H1 (cell line): Measurements from ENCODE around the gene MED6. TPM values are rescaled to one million over a fixed set of nuclear protein-coding genes. Genes with fewer than 3 reads are reported as not detected.

Experiments
- CTCF ChIA-PET: fragments of 300-600 bp; sonication (Branson Sonifier 250); formaldehyde crosslinking; loops from one replicate; lab custom pipeline; 2021; ENCODE audit not compliant: partially characterized antibody; lab: Charles Lee
- POLR2A ChIA-PET: fragments of 300-600 bp; sonication (Branson Sonifier 250); formaldehyde crosslinking; loops from one replicate; lab custom pipeline; 2021; ENCODE audit warnings: inconsistent platforms; ENCODE audit not compliant: partially characterized antibody; lab: Charles Lee
- DNase-seq, 2 experiments: peaks; one replicate each; pipeline versions ENCODE4 v3.0.0 to v3.0.0-alpha.2; 2010 to 2022; ENCODE audit warnings: low spot score in 2 of 2, low read depth in 1 of 2, mixed read lengths in 1 of 2
- FAIRE-seq: peaks from 2 replicates; lab custom pipeline; 2011; peaks lifted over from hg19 to GRCh38; lab: Jason Lieb, UNC
- H2AFZ ChIP-seq: 2 replicates; pipeline ENCODE4 v1.8.1; 2012; ENCODE audit warnings: low read length, inconsistent platforms
- H2AK5ac ChIP-seq: 2 replicates; pipeline ENCODE4 v1.6.1; 2013; ENCODE audit warnings: low read depth, low read length
- H2BK120ac ChIP-seq: replicated peaks from 2 replicates; pipeline ENCODE3; 2013; ENCODE audit warnings: low read depth, low read length, inconsistent platforms
- H2BK12ac ChIP-seq: 2 replicates; pipeline ENCODE4 v1.6.1; 2013; ENCODE audit warnings: low read depth, low read length
- H2BK15ac ChIP-seq: 2 replicates; pipeline ENCODE4 v1.6.1; 2013; ENCODE audit warnings: low read length
- H2BK20ac ChIP-seq: 2 replicates; pipeline ENCODE4 v1.6.1; 2013; ENCODE audit warnings: low read length
- H2BK5ac ChIP-seq: 2 replicates; pipeline ENCODE4 v1.6.1; 2013; ENCODE audit warnings: low read depth, low read length
- H3K14ac ChIP-seq: 2 replicates; pipeline ENCODE4 v1.6.1; 2013; ENCODE audit warnings: inconsistent platforms; ENCODE audit not compliant: insufficient read length
- H3K18ac ChIP-seq: 2 replicates; pipeline ENCODE4 v1.6.1; 2013; ENCODE audit warnings: low read length; ENCODE audit errors: extremely low read depth
- H3K23ac ChIP-seq: 2 replicates; pipeline ENCODE4 v1.6.1; 2013; ENCODE audit warnings: inconsistent platforms; ENCODE audit not compliant: insufficient read length
- H3K23me2 ChIP-seq: 2 replicates; pipeline ENCODE4 v1.6.1; 2013; ENCODE audit warnings: low read depth, low read length
- H3K27ac ChIP-seq: 2 replicates; pipeline ENCODE4 v1.6.1; 2011; ENCODE audit warnings: low read depth, low read length, inconsistent platforms
- H3K27me3 ChIP-seq, 4 experiments: replicated peaks in 1 of 4; 1 replicate in 1 of 4; 2 replicates in 3 of 4; pipeline versions ENCODE4 v1.6.1 to v1.8.1; 2011 to 2013; ENCODE audit warnings: low read length in 3 of 4, mild to moderate bottlenecking in 3 of 4, inconsistent platforms in 2 of 4, mixed read lengths in 2 of 4, moderate library complexity in 1 of 4; ENCODE audit not compliant: control insufficient read depth in 3 of 4, insufficient read depth in 3 of 4; ENCODE audit errors: extremely low read depth in 1 of 4
- H3K36me3 ChIP-seq, 4 experiments: 2 replicates each; pipeline versions ENCODE4 v1.6.1 to v1.8.1; 2011 to 2013; ENCODE audit warnings: mild to moderate bottlenecking in 4 of 4, low read length in 3 of 4, moderate library complexity in 2 of 4, control low read depth in 1 of 4, inconsistent platforms in 1 of 4; ENCODE audit not compliant: insufficient read depth in 4 of 4, control insufficient read depth in 2 of 4
- H3K4ac ChIP-seq: replicated peaks from 2 replicates; pipeline ENCODE3; 2013; ENCODE audit warnings: low read length, low read depth, mixed read lengths, inconsistent platforms; ENCODE audit not compliant: insufficient read length
- H3K4me1 ChIP-seq, 4 experiments: replicated peaks in 1 of 4; 1 replicate in 1 of 4; 2 replicates in 3 of 4; pipeline versions ENCODE4 v1.6.1 to v1.8.1; 2011 to 2013; ENCODE audit warnings: low read length in 3 of 4, inconsistent platforms in 2 of 4, mixed read lengths in 1 of 4; ENCODE audit not compliant: insufficient read depth in 4 of 4, control insufficient read depth in 3 of 4
- H3K4me2 ChIP-seq, 2 experiments: 2 replicates each; pipeline versions ENCODE4 v1.6.1 to v1.8.1; 2011 to 2013; ENCODE audit warnings: low read depth in 2 of 2, low read length in 2 of 2, control low read depth in 1 of 2, inconsistent platforms in 1 of 2, mild to moderate bottlenecking in 1 of 2; ENCODE audit not compliant: insufficient read depth in 1 of 2
- H3K4me3 ChIP-seq, 4 experiments: fragments of 200-600, 300-600 bp in 1 of 4; sonication (generic), shearing (Covaris generic), sonication (Bioruptor Twin) in 1 of 4; 2 replicates each; pipeline versions ENCODE4 v1.5.1 to v1.8.1; 2011 to 2016; ENCODE audit warnings: low read length in 4 of 4, low read depth in 3 of 4, control low read depth in 2 of 4, inconsistent platforms in 2 of 4, mild to moderate bottlenecking in 2 of 4, mixed read lengths in 1 of 4, moderate library complexity in 1 of 4; ENCODE audit not compliant: insufficient read depth in 2 of 4; ENCODE audit errors: extremely low read depth in 1 of 4
- H3K56ac ChIP-seq: replicated peaks from 2 replicates; pipeline ENCODE3; 2013; ENCODE audit warnings: low read depth, mild to moderate bottlenecking, mixed read lengths, low read length, inconsistent platforms; ENCODE audit not compliant: insufficient read length
- H3K79me1 ChIP-seq: 2 replicates; pipeline ENCODE4 v1.6.1; 2013; ENCODE audit warnings: low read depth, low read length, control low read depth
- H3K79me2 ChIP-seq, 2 experiments: 2 replicates each; pipeline versions ENCODE4 v1.6.1 to v1.8.1; 2012 to 2013; ENCODE audit warnings: low read length in 2 of 2, mild to moderate bottlenecking in 2 of 2, inconsistent platforms in 1 of 2; ENCODE audit not compliant: insufficient read depth in 2 of 2, control insufficient read depth in 1 of 2
- H3K9ac ChIP-seq, 4 experiments: replicated peaks in 1 of 4; 1 replicate in 1 of 4; 2 replicates in 3 of 4; pipeline versions ENCODE4 v1.6.1 to v1.8.1; 2011 to 2013; ENCODE audit warnings: low read depth in 3 of 4, low read length in 3 of 4, control low read depth in 2 of 4, mild to moderate bottlenecking in 2 of 4, moderate library complexity in 2 of 4, inconsistent platforms in 1 of 4; ENCODE audit errors: extremely low read depth in 1 of 4
- H3K9me3 ChIP-seq, 2 experiments: 2 replicates each; pipeline versions ENCODE4 v1.6.1 to v1.8.1; 2012 to 2013; ENCODE audit warnings: mild to moderate bottlenecking in 2 of 2, moderate library complexity in 2 of 2, control low read depth in 1 of 2, inconsistent platforms in 1 of 2, low read depth in 1 of 2, low read length in 1 of 2, mixed read lengths in 1 of 2; ENCODE audit not compliant: insufficient read depth in 2 of 2
- H4K20me1 ChIP-seq, 2 experiments: replicated peaks in 1 of 2; 2 replicates each; pipeline versions ENCODE3 to v1.8.1; 2011 to 2013; ENCODE audit warnings: inconsistent platforms in 2 of 2, low read length in 2 of 2, mild to moderate bottlenecking in 1 of 2; ENCODE audit not compliant: insufficient read depth in 2 of 2, control insufficient read depth in 1 of 2
- H4K5ac ChIP-seq: 2 replicates; pipeline ENCODE4 v1.6.1; 2013; ENCODE audit warnings: low read length, low read depth, mixed read lengths, inconsistent platforms; ENCODE audit not compliant: insufficient read length
- H4K8ac ChIP-seq: 2 replicates; pipeline ENCODE4 v1.8.0; 2013; ENCODE audit warnings: mild to moderate bottlenecking, moderate library complexity, low read length, inconsistent platforms; ENCODE audit not compliant: insufficient read depth; ENCODE audit errors: extremely low read depth
- H4K91ac ChIP-seq: replicated peaks from 2 replicates; pipeline ENCODE3; 2013; ENCODE audit warnings: low read length, mixed read lengths, inconsistent platforms; ENCODE audit not compliant: insufficient read length
- EP300 ChIP-seq, 2 experiments: IDR thresholded peaks; 1 replicate in 1 of 2; 2 replicates in 1 of 2; pipeline ENCODE4 v1.6.1; 2011 to 2012; ENCODE audit warnings: low read depth in 2 of 2, low read length in 2 of 2, mild to moderate bottlenecking in 2 of 2, borderline replicate concordance in 1 of 2, inconsistent platforms in 1 of 2, moderate library complexity in 1 of 2
- RAD21 ChIP-seq, 2 experiments: IDR thresholded peaks in 1 of 2; conservative IDR thresholded peaks in 1 of 2; 2 replicates each; pipeline ENCODE4 v1.6.1; 2011; ENCODE audit warnings: low read depth in 2 of 2, low read length in 2 of 2, improper control_type of control experiment in 1 of 2, inconsistent platforms in 1 of 2, mild to moderate bottlenecking in 1 of 2, moderate library complexity in 1 of 2
- polyA plus RNA-seq, 7 experiments: library from polyadenylated mRNA; depleted of rRNA in 3 of 7; stranded (reverse) in 5 of 7; unstranded in 2 of 7; fragments of >200 nt in 5 of 7; fragments of 200-250 nt in 2 of 7; gene quantifications; 1 replicate in 5 of 7; 2 replicates in 1 of 7; 4 replicates in 1 of 7; pipeline versions ENCODE4 v1.2.1 to v1.2.3, GENCODE V29; 2011 to 2013; ENCODE audit warnings: missing spikeins in 2 of 7, mixed read lengths in 2 of 7
- total RNA-seq: library from RNA; stranded (reverse); fragmentation: NEBNext Ultra II Directional; extraction: Animal tissue kit (Norgen Biotek cat#: 25700); gene quantifications from 2 replicates; pipeline ENCODE4 v1.2.1, GENCODE V29; 2021

Gene MED6
- total and polyA plus RNA-seq, 2 of the 8 experiments (the other 6 are each of a cell fraction or from before 2014, with no cell fraction given): 33.1 to 39.7 TPM

GRCh38 chr14:70648346-70648745 lies 47.9 kb upstream of the MED6 start:
- Histone ChIP-seq H3K27me3 (no peaks in the 10 kb centered on the region), H3K9me3 (no peaks in the 10 kb centered on the region), H3K14ac (no peak overlapping the region), H2BK20ac (no peak overlapping the region; the same call in 1 of the 2 replicates), H3K36me3 (peaks cover 0 to 8% (median 3%) of the 10 kb centered on the region in 4 experiments; a peak in 2 of 8 replicates), H4K8ac (no peak overlapping the region), H3K79me1 (peaks cover 16% of the 10 kb centered on the region), H2BK5ac (peak overlapping the region; percentile 74; the same call in 1 of the 2 replicates), H3K4me1 (peaks cover 26 to 54% (median 41%) of the 10 kb centered on the region in 4 experiments; a peak in 6 of 7 replicates), H2AK5ac (no peak overlapping the region), H3K4me3 (no peak overlapping the region), H3K4ac (peak overlapping the region; percentile 47), H3K23ac (no peak overlapping the region), H2BK120ac (peak overlapping the region; percentile 11), H3K9ac (no peak overlapping the region), H2BK15ac (no peak overlapping the region), H3K27ac (no peak overlapping the region), H2AFZ (no peak overlapping the region), H3K23me2 (peaks cover 2% of the 10 kb centered on the region), H3K79me2 (peaks cover 28 to 97% of the 10 kb centered on the region in 2 experiments), H4K5ac (no peak overlapping the region), H3K4me2 (no peak overlapping the region), H3K56ac (no peak overlapping the region), H4K91ac (peak overlapping the region; percentile 45), H2BK12ac (no peak overlapping the region), H3K18ac (peak overlapping the region; percentile 64; the same call in 1 of the 2 replicates), H4K20me1 (no peaks in the 10 kb centered on the region)
- peak in 1 of 2 experiments; percentile 16 for DNase-seq
- CTCF ChIA-PET: interaction anchor here (1.2 to 1.5 kb wide), 3 partner anchors 11 to 65 kb away, joined by 3 to 5 read pairs (median 4); no protein-coding TSS in a partner anchor
- POLR2A ChIA-PET: interaction anchor here (0.7 to 1.9 kb wide), 6 partner anchors 9 to 66 kb away, joined by 3 to 10 read pairs (median 5); no protein-coding TSS in a partner anchor
- no peak for FAIRE-seq
- TF ChIP-seq RAD21 (IDR thresholded peaks at IDR 0.05 in 1 of 2, conservative IDR thresholded peaks at IDR 0.05 in 1 of 2; ENCODE audit: low read depth in 2 of 2, low read length in 2 of 2) (no peak), EP300 (IDR thresholded peaks at IDR 0.05; ENCODE audit: borderline replicate concordance in 1 of 2, low read depth in 2 of 2, low read length in 2 of 2) (no peak)
